IPS-15b (cell line): ENCODE measurements around the gene TAF11L7.
"Not testable (repeated sequence)": the region's sequence is repeated elsewhere in the genome, so short reads cannot be mapped to it uniquely, and the experiment has no call there.

ENCODE experiments used
- H3K27me3 ChIP-seq: one replicate; pipeline ENCODE4 v1.6.1; 2013; ENCODE audit warnings: low read length; ENCODE audit not compliant: control insufficient read depth, insufficient read depth
- H3K36me3 ChIP-seq: one replicate; pipeline ENCODE4 v1.6.1; 2013; ENCODE audit warnings: low read length; ENCODE audit not compliant: control insufficient read depth, insufficient read depth
- H3K4me1 ChIP-seq: one replicate; pipeline ENCODE4 v1.6.1; 2013; ENCODE audit warnings: mild to moderate bottlenecking, low read length; ENCODE audit not compliant: control insufficient read depth, insufficient read depth
- H3K4me3 ChIP-seq: one replicate; pipeline ENCODE4 v1.5.1; 2013; ENCODE audit warnings: low read depth, low read length
- H3K9ac ChIP-seq: one replicate; pipeline ENCODE4 v1.6.1; 2013; ENCODE audit warnings: low read depth, mild to moderate bottlenecking, low read length
- H3K9me3 ChIP-seq: one replicate; pipeline ENCODE4 v1.6.1; 2013; ENCODE audit warnings: mild to moderate bottlenecking, low read length; ENCODE audit not compliant: control insufficient read depth, insufficient read depth

TAF11L7 gene

GRCh38 chr5:17594255-17594654 lies 8.7 kb upstream of the TAF11L7 start, which contains the start of gene TAF11L9:
TSS of gene TAF11L9 (minus strand) at chr5:17594394.
- H3K4me3 ChIP-seq, H3K9ac ChIP-seq, H3K27me3 ChIP-seq, H3K36me3 ChIP-seq, H3K4me1 ChIP-seq, H3K9me3 ChIP-seq: not testable (repeated sequence)

DNA sequence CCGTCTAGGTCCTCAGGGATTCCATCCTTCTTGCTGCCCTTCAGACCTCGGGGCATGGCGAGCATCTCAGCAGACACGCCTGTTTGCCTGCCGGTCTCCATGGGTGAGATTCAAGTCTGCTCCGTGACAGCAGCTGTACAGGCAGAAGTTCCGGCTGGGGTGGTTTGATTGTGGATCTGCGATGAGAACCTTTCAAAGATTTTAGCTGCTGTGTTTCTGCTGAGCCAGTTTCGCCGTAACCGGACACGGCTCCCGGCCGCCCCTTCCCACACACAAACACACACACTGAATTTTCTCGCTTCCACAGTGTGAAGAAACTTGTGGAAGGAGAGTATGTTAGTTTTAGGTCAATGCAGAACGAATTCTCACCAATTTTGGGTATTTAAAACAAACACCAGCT lies 5.3 kb upstream of the TAF11L7 start, which contains the start of gene TAF11L8:
Gene TAF11L8 (minus strand): TSS at position 101 of the 400 bp plus-strand sequence.
- H3K4me3 ChIP-seq, H3K9me3 ChIP-seq, H3K36me3 ChIP-seq, H3K4me1 ChIP-seq, H3K27me3 ChIP-seq, H3K9ac ChIP-seq: not testable (repeated sequence)
